ENCODE results near the gene NR2F6. TPM values are rescaled to one million over a fixed set of nuclear protein-coding genes. Genes with fewer than 3 reads are reported as not detected.
A peak's percentile ranks its signal among the peaks of the same experiment; 100 is the strongest.

Gene NR2F6
- total RNA-seq, 1 donor from 2014 or later = 41.3 TPM

- Histone ChIP-seq H3K4me3 (peak within 1 kb of the TSS; percentile 21 to 38), H3K9me3 (no peaks in the 10 kb centered on the region), H3K27ac (peak within 1 kb of the TSS; percentile 58), H3K4me1 (peaks cover 16% of the 10 kb centered on the region), H3K36me3 (peaks cover 0 to 8% of the 10 kb centered on the region in 2 donors), H3K27me3 (no peaks in the 10 kb centered on the region)
- intact Hi-C loops (cut with DNase I) = no loop called here
- peak in 1 of 2 donors; percentile 76 for DNase-seq (ENCODE audit: extremely low spot score in 2 of 2)
- no peak for TF ChIP-seq POLR2A (IDR thresholded peaks at IDR 0.05)
- peak; percentile 32 to 37 for TF ChIP-seq POLR2AphosphoS5 (IDR thresholded peaks at IDR 0.05; ENCODE audit: insufficient read depth in 1 of 2, low read depth in 1 of 2)
These were observed 18.9 kb upstream of the NR2F6 start, which contains the start of gene USHBP1 for GRCh38 chr19:17264641-17264979. USHBP1 (minus strand) TSS chr19:17264745; CDS start chr19:17264299, 446 bp downstream.

- no peak for DNase-seq (ENCODE audit: extremely low spot score in 2 of 2)
- intact Hi-C loops (cut with DNase I) = no loop called here
- H3K4me3 ChIP-seq = peak overlapping the region; percentile 21 to 38
- TF ChIP-seq POLR2A (IDR thresholded peaks at IDR 0.05) (no peak), CTCF (IDR thresholded peaks at IDR 0.05) (no peak), POLR2AphosphoS5 (IDR thresholded peaks at IDR 0.05; ENCODE audit: insufficient read depth in 1 of 2, low read depth in 1 of 2) (no peak)
- H3K27me3 ChIP-seq = no peaks in the 10 kb centered on the region
- H3K4me1 ChIP-seq = peaks cover 16% of the 10 kb centered on the region
- peaks cover 0 to 3% of the 10 kb centered on the region in 2 donors for H3K36me3 ChIP-seq
- H3K9me3 ChIP-seq = no peaks in the 10 kb centered on the region
- peak overlapping the region; percentile 58 for H3K27ac ChIP-seq
These were observed 18.3 kb upstream of the NR2F6 start for GRCh38 chr19:17263712-17264640.

GRCh38 chr19:17262557-17262956 lies 16.8 kb upstream of the NR2F6 start:
- intact Hi-C loops (cut with DNase I) = no loop called here

GRCh38 chr19:17260842-17261325 lies 15.2 kb upstream of the NR2F6 start:
- no peak for DNase-seq (ENCODE audit: extremely low spot score in 2 of 2)
- Histone ChIP-seq H3K9me3 (no peaks in the 10 kb centered on the region), H3K27ac (no peak overlapping the region), H3K4me1 (no peaks in the 10 kb centered on the region), H3K4me3 (no peak overlapping the region), H3K36me3 (no peaks in the 10 kb centered on the region), H3K27me3 (no peaks in the 10 kb centered on the region)
- intact Hi-C loops (cut with DNase I) = no loop called here
- TF ChIP-seq POLR2A (IDR thresholded peaks at IDR 0.05) (no peak), POLR2AphosphoS5 (IDR thresholded peaks at IDR 0.05; ENCODE audit: insufficient read depth in 1 of 2, low read depth in 1 of 2) (peak; percentile 16 to 26), CTCF (IDR thresholded peaks at IDR 0.05) (peak; percentile 50 to 75 (median 68))

More at GRCh38 chr19:17262557-17262956, 16.8 kb upstream of the NR2F6 start:
- Histone ChIP-seq H3K27me3 (no peaks in the 10 kb centered on the region), H3K27ac (no peak overlapping the region), H3K4me3 (no peak overlapping the region), H3K9me3 (no peaks in the 10 kb centered on the region), H3K4me1 (peaks cover 2% of the 10 kb centered on the region), H3K36me3 (no peaks in the 10 kb centered on the region)
- DNase-seq (ENCODE audit: extremely low spot score in 2 of 2) = no peak
- no peak for TF ChIP-seq POLR2A (IDR thresholded peaks at IDR 0.05)
- TF ChIP-seq POLR2AphosphoS5 (IDR thresholded peaks at IDR 0.05; ENCODE audit: insufficient read depth in 1 of 2, low read depth in 1 of 2) = no peak
- TF ChIP-seq CTCF (IDR thresholded peaks at IDR 0.05) = no peak

GRCh38 chr19:17259934-17260333 lies 14.2 kb upstream of the NR2F6 start:
- Histone ChIP-seq H3K4me1 (no peaks in the 10 kb centered on the region), H3K4me3 (no peak overlapping the region), H3K27me3 (no peaks in the 10 kb centered on the region), H3K27ac (no peak overlapping the region), H3K9me3 (no peaks in the 10 kb centered on the region), H3K36me3 (no peaks in the 10 kb centered on the region)
- intact Hi-C loops (cut with DNase I) = no loop called here
- DNase-seq (ENCODE audit: extremely low spot score in 2 of 2) = no peak
- no peak for TF ChIP-seq POLR2AphosphoS5 (IDR thresholded peaks at IDR 0.05; ENCODE audit: insufficient read depth in 1 of 2, low read depth in 1 of 2)
- no peak for TF ChIP-seq POLR2A (IDR thresholded peaks at IDR 0.05)
- TF ChIP-seq CTCF (IDR thresholded peaks at IDR 0.05) = no peak
